HG03432 (cell line): Measurements from ENCODE around the gene HSD17B12.

ENCODE experiments used
- ATAC-seq: cut with Tn5 transposase; IDR thresholded peaks from one replicate; pipeline ENCODE4 v1.9.1; 2021; ENCODE audit warnings: mild to moderate bottlenecking, moderate library complexity; ENCODE audit not compliant: unreplicated experiment

The HSD17B12 gene

DNA sequence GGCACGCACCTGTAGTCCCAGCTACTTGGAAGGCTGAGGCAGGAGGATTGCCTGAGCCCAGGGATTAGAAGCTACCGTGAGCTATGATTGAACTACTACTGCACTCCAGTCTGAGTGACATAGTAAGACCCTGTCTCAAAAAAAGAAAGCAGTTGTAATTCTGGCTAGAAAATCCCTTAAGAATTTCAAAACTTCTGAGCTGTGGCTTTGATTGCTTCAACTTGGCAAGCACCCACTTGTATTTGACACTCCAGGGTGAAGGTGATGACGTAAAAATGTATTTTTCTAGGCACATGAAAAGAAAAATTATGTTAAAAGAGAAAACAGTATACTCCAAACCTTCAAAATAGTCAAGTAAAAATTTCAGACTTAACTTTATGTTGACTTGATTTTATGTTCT, 176.5 kb downstream of the HSD17B12 start:
- no peak for ATAC-seq

DNA sequence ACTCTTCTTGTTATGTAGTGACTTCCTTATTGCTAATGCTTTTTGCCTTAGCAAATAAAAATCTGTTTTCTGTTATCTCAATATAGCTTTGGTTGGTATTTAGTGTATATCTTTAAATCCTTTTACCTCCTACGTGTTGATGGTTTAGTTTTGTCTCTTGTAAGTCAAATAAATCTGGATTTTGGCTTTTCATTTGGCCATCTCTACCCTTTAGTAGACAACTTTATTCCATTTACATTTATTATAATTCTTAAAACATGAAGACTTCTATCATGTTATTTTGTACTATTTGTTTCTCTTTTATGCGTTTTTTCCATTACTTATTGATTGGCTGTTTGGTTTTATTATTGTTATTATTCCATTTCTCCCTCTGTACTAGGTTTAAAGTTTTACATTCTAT, 180.6 kb downstream of the HSD17B12 start:
- ATAC-seq, result no peak

DNA sequence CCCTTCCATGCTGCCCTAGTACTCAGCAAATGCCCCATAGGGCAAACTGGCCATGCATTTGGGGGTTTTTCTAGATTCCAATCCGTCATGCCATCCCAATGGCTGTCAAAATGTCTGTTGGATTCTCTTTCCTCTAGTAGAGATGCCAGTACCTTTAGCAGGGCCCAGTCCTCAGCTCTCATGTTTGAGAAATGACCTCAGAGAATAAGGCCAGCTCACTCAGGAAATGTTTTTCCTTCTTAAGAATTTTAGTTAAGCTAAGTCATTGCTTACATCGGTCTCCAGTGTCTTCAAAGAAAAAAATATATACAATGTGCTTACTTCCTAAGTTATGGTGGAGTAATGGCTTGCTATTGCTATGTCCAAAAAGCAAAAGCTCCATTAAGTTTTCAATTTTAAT, 186.0 kb downstream of the HSD17B12 start:
- ATAC-seq, result no peak

DNA sequence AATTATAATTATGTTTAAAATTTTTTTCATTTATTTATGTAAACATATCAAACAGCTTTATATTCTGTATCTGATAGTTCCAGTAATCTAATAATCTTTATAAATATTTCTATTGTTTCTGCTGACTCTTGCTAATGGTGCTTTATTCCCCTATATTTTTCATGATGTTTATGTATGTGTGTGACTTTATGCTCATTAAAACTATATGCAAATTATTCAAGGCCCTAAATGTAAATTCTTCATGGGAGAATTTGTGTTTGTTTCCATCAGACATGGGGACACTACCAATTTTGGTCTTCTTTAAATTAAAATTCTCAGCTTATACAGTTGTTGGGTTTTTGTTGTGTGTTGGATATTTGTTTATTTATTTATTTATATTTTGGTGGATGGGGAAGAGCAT, 186.4 kb downstream of the HSD17B12 start:
- no peak for ATAC-seq

DNA sequence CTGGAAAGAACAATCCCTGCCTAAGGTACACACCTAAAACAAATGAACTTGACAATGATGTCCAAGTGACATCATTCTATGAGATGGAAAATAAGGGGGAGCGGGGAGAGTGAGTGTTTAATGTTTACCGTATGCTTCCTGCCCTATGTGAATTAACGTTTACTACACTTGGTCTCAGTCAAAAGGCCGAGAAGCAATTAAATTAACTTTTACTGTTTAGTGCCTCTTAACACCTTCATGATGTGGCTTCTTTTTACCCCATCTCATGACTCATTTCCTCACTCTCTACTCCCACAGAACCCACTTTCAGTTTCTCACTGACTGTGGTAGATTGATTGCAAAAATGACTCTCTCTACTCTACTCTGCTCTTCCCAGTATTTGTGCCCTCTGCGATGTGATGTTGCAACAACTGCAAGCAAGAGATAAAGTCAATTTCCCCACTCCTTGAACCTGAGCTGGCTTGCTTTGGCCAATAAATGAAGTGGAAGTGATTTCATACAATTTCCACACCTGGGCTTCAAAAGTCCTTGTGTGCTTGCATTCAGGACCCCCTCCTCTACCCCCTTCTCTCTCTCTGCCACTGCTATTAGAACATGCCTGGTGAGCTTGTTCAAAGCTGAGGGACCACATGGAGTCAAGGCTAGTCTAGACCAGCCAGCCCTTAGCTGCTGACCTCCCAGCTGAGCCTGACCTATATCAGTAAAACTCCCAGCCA, 188.5 kb downstream of the HSD17B12 start:
- peak; percentile 100 for ATAC-seq

DNA sequence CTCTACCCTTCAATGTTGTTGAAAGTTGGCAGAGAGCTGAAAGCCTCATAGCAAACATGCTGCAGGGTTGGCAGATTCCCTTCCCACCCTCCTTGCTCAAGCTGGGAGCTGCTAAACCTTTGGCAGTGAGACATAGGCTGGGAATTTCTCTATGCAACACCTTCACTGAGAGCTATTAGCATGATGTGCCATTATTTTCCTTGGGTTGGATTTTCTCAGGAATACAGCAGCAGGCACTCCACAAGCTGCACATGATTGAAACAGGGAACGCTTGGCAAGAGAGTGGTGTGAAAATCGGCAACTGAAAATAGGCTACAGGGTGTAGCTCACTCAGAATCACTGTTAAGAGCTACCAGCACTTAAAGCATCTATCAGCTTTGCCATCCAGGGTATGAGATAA, 190.5 kb downstream of the HSD17B12 start:
- no peak for ATAC-seq

DNA sequence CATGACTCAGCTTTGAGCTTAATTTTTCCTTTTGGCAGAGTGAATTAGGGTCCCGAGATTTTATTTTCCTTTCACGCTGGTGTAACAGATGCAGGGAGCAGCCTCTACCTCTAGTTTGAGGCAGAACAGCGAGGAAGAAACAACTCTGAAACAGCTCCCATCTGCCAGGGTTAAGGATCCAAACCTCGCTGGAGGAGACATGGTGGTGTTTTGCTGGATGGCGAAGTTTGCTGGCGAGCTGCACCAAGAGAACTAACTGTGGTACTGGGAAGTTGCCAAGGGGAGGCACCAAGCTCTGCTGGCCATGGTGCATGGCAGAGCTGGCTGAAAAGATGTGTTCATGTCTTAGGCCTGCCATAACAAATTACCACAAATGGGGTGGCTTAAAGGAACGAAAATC, 192.5 kb downstream of the HSD17B12 start:
- ATAC-seq, result no peak

DNA sequence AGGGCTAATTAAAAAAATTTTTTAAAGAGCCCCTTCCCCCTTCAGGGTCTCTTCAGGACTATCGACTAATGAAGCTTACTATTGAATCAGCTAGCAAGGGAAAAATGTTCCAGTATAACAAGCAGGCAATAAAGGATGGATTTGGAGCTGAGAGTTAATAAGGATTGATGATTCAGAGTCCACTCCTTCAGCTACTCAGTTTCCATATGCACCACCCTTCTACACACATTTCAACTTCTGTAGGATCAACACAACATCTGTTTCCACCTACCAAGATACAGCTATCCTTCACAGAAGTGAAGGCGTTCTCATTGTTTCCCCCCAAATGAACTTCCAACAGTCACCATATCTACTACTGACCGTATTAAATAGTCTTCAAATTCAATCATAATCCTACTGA, 193.5 kb downstream of the HSD17B12 start:
- ATAC-seq, result no peak

DNA sequence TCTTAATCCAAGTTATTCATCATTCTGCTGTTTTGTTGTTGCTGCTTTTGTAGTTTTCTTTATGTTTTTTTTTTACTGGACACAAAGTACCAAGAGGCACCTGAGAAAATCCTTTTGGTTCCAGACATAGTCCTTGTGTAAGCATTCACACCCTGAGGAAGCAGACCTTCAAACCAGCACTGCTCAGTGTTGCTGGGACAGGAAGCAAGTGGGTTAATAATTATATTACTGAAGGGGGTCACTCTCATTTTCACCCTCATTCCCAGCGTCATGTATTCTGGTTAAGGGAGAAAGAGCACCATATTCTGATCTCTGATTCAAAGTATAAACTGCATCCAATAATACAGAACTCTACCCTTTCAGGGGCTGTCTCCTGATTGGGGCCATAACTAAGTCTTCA, 194.2 kb downstream of the HSD17B12 start:
- peak; percentile 65 for ATAC-seq

DNA sequence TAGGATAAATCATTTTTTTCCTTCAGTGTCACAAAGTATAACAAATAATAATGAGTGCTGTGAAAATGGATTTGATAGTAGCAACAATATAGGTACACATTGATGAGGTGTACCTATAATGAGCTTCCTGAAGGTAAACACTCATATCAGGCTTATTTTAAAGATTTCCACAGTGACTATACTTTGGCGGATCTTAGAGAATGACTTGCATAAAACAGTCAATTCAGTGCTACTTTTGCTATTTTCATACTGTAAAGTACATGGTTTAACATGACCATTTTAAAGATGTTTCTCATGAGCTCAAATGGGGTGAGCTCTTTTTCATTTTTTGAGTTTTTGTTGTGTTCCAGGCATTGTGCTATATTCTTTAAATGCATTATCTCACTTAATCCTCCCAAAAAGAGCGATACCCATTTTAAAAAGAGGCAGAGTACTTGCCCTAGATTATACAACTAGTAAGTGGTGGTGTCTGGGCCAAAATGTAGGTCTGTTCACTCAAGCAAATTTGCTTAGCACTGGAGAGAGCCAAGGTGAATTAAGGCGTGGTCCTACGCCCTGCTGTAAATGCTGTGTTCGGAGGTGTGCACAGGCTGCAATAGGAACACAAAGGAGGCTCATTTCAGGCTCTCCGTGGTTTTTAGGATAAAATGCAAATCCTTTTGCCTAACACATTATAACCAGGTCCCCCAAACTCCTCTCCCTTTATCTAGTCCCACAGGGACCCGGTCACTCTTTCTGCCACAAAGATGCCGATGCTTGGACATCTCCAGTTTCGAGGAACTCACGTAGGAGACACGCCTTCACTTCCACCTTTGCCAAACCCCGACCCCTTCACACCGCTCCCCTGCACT, 199.5 kb downstream of the HSD17B12 start:
- ATAC-seq, result no peak

DNA sequence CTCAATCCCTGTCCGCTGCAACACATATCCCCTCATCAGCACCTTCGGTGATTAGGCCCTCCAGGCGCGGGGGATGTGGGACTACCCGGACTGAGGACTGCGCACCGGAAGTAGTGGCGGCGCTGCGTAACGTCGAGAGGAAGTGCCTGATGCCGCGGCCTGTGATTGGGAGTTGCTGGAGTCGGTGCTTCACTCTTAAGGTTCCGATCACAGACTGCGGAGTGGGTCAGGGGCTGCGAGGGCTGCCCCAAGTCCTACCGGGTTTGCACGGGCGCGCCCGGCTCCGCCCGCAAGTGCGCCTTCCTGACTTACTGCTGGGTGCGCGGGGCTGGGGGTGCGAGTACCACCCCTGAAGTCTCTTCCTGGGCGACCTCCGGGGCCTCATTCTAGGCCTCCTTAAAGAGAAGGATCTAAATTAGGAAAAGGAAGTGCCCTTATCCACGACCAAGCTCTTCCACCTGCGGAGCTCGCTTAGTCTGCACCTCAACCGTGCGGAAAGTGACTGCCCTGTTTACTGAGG, 200.2 kb downstream of the HSD17B12 start, which contains the start of gene ALKBH3:
Gene ALKBH3 (plus strand): TSS at position 192 of the 520 bp plus-strand sequence. CDS start 1,822 bp downstream, outside the sequence.
- ATAC-seq, result peak; percentile 99

DNA sequence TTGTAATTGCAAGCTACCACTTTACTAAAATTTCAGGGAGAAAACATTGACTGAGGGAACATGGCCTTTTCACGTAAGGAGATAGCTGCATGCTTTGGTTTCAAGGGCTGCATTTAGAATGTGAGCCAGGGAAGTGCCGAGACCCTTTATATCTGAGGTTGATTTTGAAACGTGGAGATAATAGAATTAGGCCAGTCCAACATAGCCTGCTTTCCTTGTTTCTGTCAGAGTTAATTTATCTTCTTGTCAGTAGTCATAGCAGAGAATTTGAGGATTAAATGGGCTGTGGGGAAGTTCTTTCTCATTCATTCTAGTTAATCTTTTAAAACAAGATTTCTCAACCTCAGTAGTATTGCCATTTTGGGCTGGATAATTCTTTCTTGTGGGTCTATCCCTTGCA, 212.3 kb downstream of the HSD17B12 start:
- ATAC-seq, result no peak

DNA sequence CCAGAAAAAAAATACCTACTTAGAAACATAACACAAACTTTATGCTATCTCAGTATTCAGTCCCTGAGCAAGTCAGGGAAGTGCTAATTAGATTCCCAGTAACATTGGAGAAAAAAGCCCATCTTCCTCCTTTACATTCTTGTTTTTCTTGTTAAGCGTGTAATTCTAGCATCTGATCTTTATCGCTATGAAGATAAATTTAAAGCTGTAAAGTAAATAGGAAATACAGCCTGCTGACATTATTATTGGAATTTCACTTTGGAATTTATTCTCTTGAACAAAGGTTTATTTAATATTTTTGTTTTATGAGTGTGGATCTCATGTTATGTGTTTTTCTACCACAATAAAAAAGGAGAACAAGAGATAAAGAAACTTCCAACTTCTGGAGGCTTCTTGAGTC, 214.0 kb downstream of the HSD17B12 start:
- no peak for ATAC-seq

DNA sequence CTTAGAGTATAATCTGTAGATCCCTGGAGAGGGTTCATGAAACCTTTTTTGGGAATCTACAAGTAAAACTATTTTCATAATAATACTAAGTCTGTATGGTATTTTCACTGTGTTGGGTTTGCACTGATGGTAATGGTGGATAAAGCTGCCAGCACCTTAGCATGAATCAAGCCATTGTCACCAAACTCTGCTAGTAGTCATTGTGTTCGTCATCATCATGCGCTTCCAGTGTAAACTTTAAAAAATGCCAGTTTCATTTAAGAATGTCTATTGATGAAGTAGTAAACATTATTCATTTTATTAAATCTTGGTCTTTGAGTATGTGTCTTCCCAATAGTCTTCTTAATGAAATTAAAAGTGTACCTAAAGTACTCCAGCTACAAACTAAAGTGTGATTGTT, 215.1 kb downstream of the HSD17B12 start:
- ATAC-seq, result no peak

DNA sequence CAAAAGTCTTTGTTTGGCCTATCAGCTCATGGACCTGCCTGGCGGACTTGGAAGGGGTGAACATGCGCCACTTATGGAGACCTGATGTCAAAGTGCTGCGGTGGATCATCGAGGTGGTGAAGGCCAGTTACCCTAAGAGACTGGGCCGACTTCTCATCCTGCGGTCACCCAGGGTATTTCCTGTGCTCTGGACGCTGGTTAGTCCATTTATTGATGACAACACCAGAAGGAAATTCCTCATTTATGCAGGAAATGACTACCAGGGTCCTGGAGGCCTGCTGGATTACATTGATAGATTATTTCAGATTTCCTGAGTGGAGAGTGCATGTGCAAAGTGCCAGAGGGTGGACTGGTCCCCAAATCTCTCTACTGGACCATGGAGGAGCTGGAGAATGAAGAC, 218.0 kb downstream of the HSD17B12 start:
- ATAC-seq, result no peak

DNA sequence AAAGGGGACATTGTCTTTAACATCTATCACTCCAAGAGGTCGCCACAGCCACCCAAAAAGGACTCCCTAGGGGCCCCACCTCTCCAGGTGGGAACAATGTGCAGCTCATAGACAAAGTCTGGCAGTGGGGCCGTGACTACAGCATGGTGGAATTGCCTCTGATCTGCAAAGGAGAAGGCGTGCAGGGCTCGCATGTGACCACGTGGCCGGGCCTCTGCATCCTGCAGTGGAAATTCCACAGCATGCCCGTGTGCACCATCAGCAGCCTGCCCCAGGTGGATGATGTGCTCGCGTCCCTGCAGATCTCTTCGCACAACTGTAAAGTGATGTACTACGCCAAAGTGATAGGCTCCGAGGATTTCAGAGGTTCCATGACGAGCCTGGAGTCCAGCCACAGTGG, 218.6 kb downstream of the HSD17B12 start:
- ATAC-seq, result no peak

DNA sequence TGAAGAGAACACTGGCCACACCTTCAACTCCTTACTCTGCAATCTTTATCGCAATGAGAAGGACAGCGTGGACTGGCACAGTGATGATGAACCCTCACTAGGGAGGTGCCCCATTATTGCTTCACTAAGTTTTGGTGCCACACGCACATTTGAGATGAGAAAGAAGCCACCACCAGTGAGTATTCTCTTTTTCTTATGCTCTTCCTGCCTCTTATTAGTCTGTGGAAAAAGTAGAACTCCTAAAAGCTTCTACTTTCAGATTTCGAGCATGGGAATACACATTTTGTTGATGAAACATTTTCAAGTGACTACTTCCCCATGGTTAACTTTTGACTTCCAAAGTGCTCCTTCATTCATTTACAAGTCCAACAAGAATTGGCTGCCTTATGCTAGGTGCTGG, 221.0 kb downstream of the HSD17B12 start:
- ATAC-seq, result no peak

DNA sequence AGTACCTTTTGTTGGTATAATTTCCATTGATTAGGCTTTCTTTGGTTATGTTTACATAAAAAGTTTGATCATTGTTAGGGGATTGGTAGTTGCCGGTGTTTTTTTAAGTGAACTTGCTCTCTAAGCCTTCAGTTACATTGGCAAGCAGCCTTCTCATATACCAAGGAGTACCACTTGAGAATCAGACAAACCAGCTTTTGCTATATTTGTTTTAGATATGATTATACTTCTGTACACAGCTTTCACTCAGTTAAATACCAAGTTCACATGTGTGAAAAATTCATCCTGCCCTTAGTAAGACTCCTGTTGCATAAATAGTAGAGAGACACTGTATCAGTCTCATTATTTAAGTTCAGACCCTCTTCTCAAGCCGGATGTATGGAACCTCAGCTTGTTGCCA, 222.5 kb downstream of the HSD17B12 start:
- no peak for ATAC-seq

DNA sequence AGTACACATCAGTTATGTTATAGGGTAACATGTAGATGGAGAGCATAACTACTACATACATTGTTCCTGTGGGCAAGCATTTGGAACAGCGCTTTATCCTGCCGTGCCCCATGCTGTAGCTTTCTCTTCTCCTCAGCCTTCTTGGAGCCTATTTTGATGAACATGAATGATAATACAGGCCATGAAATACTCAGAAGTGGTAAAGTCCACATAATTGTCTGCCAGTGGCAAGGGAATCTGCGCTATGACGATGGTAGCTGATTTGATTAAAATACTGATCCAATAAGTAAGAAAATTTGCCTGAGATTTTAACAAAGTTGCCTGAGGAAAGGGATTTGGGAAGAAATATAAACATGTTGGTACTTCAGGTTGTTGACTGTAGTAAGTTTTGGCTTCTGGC, 223.4 kb downstream of the HSD17B12 start:
- no peak for ATAC-seq

DNA sequence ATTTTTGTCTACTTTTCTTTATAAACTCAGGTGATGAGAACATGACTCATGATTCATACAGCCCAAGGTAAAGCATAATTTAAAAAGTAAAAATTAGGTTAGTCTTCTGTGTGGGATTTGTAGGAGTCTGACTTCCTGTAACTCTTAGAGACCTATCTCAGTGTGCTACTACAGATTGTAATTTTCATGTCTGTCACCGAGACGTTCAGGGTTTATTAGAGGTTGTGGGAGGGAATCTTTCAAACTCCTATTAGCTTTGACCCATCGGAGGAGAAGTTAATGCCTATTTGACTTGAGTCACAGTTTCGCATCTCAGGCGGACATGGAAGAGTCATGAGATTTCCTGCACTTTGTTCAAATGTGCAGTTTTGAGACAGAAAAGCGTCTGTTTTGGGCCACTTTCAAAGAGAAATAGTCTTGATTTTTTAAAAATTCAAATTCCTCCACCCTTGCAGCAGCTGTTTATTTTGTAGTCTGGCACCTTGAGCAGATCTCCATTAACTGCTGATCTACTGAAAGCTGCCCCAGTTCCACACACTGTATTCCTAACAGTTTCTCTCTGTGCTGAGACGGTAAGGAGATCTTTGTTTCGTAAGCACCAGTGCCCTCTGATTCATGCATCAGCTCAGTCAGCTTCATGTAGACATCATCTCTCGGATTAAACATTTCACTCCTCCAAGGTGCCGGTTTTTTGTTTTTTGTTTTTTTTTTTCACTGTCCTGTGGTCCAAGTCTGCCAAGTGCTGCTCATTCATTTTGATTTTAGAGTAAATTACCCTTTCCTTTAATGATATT, 224.4 kb downstream of the HSD17B12 start:
- ATAC-seq, result no peak

DNA sequence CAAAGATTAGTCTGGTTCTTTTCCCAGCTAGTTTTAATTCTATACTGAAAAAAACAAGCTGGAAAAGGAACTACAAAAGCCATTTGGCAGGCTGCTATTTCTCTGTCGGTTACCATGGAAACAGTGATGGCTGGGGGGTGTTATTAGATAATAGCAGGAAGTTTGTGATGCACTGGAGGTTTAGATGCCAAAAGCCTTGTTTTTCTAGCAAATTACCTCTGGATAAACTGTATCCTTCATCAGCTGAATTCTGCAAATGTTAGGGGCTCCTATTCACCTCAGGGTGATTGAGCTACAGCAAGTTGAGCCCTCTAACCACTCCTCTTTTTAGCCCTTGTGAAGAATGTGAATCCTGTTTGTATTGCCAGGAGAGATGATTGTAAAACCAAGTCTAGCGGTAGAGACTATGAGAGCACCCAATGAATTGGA, 225.3 kb downstream of the HSD17B12 start:
- ATAC-seq, result no peak
